AG04450 (cell line): Measurements from ENCODE around the gene LY6G5B. TPM values are rescaled to one million over a fixed set of nuclear protein-coding genes. Genes with fewer than 3 reads are reported as not detected.

Source experiments
- CTCF ChIA-PET: fragments of 300-600, 350-600 bp; formaldehyde crosslinking; extraction: SDS; loops from one replicate; lab custom pipeline; 2022; ENCODE audit warnings: antibody characterized with exemption, inconsistent platforms; lab: Charles Lee
- POLR2A ChIA-PET: fragments of 350-600 bp; formaldehyde crosslinking; extraction: SDS; loops from one replicate; lab custom pipeline; 2021; ENCODE audit warnings: antibody characterized with exemption, inconsistent platforms; lab: Yijun Ruan, JAX
- DNase-seq: peaks from one replicate; pipeline ENCODE4 v3.0.0-alpha.2; 2011; ENCODE audit warnings: low read depth, low spot score
- H3K27ac ChIP-seq: one replicate; pipeline ENCODE4 v1.5.1; 2012; ENCODE audit warnings: low read depth, low read length, control low read depth
- H3K27me3 ChIP-seq: one replicate; pipeline ENCODE4 v1.6.0; 2012; ENCODE audit warnings: low read length; ENCODE audit not compliant: control insufficient read depth, insufficient read depth
- H3K4me3 ChIP-seq: 2 replicates; pipeline ENCODE4 v1.5.1; 2011; ENCODE audit warnings: mild to moderate bottlenecking, low read depth, low read length, control low read depth
- H3K9me3 ChIP-seq: 2 replicates; pipeline ENCODE4 v1.5.1; 2012; ENCODE audit warnings: low read length; ENCODE audit not compliant: control insufficient read depth, insufficient read depth
- polyA plus RNA-seq: library from polyadenylated mRNA; depleted of rRNA; stranded (reverse); fragments of >200 nt; gene quantifications from 2 replicates; pipeline ENCODE4 v1.2.3, GENCODE V29; 2011
- TF ChIP-seq, protein P1 (sequence below): IDR thresholded peaks from 2 replicates; pipeline ENCODE4 v1.5.1; 2011; ENCODE audit warnings: low read depth, low read length, control low read depth, inconsistent platforms

Gene LY6G5B
- polyA plus RNA-seq, 1 experiment: 5.5 TPM

DNA sequence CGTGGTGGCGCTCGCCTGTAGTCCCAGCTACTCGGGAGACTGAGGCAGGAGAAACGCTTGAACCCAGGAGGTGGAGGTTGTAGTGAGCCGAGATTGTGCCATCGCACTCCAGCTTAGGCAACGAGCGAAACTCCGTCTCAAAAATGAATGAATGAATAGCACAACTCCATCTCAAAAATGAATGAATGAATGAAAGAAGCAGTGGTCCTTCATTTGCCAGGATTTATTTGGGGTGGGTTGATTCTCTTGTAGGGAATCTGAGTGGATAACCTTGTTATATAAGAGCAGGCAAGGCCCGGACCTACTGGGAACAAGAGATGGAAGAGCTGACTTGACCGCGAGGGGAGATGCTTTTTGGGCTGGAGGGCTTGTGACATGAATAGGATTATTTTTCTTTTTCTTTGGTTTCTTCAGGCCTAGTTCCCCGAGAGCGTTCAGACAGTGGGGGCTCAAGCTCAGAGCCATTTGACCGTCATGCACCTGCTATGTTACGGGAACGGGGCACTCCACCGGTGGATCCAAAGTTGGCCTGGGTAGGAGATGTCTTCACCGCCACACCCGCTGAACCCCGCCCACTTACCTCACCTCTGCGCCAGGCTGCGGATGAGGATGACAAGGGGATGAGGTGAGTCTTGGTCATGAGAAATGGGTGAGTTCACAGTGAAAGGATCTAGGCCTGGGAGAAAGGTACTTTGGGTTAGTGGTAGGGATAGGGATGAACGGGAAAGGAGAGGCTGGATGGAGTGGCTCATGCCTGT lies 39.4 kb upstream of the LY6G5B start:
- H3K27ac ChIP-seq: no peak overlapping the region
- ChIA-PET CTCF (no interaction called here), POLR2A (no interaction called here)
- no peak overlapping the region for H3K4me3 ChIP-seq
- DNase-seq: no peak
- TF ChIP-seq, protein P1, sequence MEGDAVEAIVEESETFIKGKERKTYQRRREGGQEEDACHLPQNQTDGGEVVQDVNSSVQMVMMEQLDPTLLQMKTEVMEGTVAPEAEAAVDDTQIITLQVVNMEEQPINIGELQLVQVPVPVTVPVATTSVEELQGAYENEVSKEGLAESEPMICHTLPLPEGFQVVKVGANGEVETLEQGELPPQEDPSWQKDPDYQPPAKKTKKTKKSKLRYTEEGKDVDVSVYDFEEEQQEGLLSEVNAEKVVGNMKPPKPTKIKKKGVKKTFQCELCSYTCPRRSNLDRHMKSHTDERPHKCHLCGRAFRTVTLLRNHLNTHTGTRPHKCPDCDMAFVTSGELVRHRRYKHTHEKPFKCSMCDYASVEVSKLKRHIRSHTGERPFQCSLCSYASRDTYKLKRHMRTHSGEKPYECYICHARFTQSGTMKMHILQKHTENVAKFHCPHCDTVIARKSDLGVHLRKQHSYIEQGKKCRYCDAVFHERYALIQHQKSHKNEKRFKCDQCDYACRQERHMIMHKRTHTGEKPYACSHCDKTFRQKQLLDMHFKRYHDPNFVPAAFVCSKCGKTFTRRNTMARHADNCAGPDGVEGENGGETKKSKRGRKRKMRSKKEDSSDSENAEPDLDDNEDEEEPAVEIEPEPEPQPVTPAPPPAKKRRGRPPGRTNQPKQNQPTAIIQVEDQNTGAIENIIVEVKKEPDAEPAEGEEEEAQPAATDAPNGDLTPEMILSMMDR: no peak
- H3K9me3 ChIP-seq: no peaks in the 10 kb centered on the region
- no peaks in the 10 kb centered on the region for H3K27me3 ChIP-seq

GRCh38 chr6:31631209-31631608 lies 38.6 kb upstream of the LY6G5B start:
- no peak overlapping the region for H3K27ac ChIP-seq
- ChIA-PET CTCF (no interaction called here), POLR2A (no interaction called here)
- no peaks in the 10 kb centered on the region for H3K27me3 ChIP-seq
- no peak for DNase-seq
- H3K4me3 ChIP-seq: no peak overlapping the region
- TF ChIP-seq, protein P1: no peak
- H3K9me3 ChIP-seq: no peaks in the 10 kb centered on the region

GRCh38 chr6:31631681-31632278 lies 38.0 kb upstream of the LY6G5B start:
- Histone ChIP-seq H3K27me3 (no peaks in the 10 kb centered on the region), H3K4me3 (no peak overlapping the region), H3K27ac (no peak overlapping the region), H3K9me3 (no peaks in the 10 kb centered on the region)
- TF ChIP-seq, protein P1: no peak
- no peak for DNase-seq
- CTCF ChIA-PET: no interaction called here
- POLR2A ChIA-PET: no interaction called here

DNA sequence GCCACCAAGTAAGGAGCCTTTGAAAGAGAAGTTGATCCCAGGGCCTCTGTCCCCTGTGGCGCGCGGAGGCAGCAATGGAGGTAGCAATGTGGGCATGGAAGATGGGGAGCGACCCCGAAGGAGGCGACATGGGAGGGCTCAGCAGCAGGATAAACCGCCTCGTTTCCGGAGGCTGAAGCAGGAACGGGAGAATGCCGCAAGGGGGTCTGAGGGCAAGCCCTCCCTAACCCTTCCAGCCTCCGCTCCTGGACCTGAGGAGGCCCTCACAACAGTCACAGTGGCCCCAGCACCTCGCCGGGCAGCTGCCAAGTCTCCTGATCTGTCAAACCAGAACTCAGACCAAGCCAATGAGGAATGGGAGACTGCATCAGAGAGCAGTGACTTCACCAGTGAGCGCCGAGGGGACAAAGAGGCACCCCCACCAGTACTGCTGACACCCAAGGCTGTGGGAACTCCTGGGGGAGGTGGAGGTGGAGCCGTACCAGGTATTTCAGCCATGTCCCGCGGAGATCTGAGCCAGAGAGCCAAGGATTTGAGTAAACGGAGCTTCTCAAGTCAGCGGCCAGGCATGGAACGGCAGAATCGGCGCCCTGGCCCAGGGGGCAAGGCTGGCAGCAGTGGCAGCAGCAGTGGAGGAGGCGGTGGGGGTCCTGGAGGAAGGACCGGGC lies 37.4 kb upstream of the LY6G5B start:
- DNase-seq: no peak
- no peaks in the 10 kb centered on the region for H3K27me3 ChIP-seq
- no peak overlapping the region for H3K27ac ChIP-seq
- POLR2A ChIA-PET: no interaction called here
- no peak overlapping the region for H3K4me3 ChIP-seq
- TF ChIP-seq, protein P1: no peak
- CTCF ChIA-PET: no interaction called here
- no peaks in the 10 kb centered on the region for H3K9me3 ChIP-seq

DNA sequence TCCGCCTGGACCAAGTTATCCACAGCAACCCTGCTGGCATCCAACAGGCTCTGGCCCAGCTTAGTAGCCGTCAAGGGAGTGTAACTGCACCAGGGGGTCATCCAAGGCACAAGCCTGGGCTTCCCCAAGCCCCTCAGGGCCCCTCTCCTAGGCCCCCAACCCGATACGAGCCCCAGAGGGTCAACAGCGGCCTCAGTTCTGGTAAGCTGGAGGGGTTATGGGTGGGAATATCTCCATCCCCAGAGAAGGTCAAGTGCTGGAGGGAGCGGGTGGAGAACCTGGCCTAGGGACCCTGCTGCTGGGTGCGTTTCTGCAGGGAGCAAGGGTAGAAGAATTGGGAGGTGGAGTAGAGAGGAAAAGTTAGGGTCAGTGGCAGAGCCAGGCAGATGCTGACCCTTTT lies 36.3 kb upstream of the LY6G5B start:
- ChIA-PET POLR2A (no interaction called here), CTCF (no interaction called here)
- TF ChIP-seq, protein P1: no peak
- Histone ChIP-seq H3K27ac (no peak overlapping the region), H3K4me3 (no peak overlapping the region), H3K27me3 (no peaks in the 10 kb centered on the region), H3K9me3 (no peaks in the 10 kb centered on the region)
- no peak for DNase-seq
